ENCODE results near the gene CDK4. TPM values are rescaled to one million over a fixed set of nuclear protein-coding genes. Genes with fewer than 3 reads are reported as not detected.
A peak's percentile ranks its signal among the peaks of the same experiment; 100 is the strongest.

The CDK4 gene
- total and polyA plus RNA-seq, 2 of the 13 experiments (the other 11 are each of a cell fraction or from before 2014, with no cell fraction given), result 191 to 209 TPM

GRCh38 chr12:57751788-57752667 is at the start of gene CDK4 (continued):
- peak; percentile 77; the same call in 1 of the 2 replicates for TF ChIP-seq RERE (CRISPR knock-in tag; IDR thresholded peaks at IDR 0.05; ENCODE audit: low read depth)
- TF ChIP-seq ZNF121 (CRISPR knock-in tag; IDR thresholded peaks at IDR 0.05), result no peak
- peak; percentile 97 for TF ChIP-seq MXD4 (CRISPR knock-in tag; IDR thresholded peaks at IDR 0.05)
- no peak for TF ChIP-seq TCF7 (IDR thresholded peaks at IDR 0.05; ENCODE audit: low read depth)
- peak; percentile 97 for TF ChIP-seq DMAP1 (CRISPR knock-in tag; IDR thresholded peaks at IDR 0.05)
- peak; percentile 92 for TF ChIP-seq THAP11 (CRISPR knock-in tag; IDR thresholded peaks at IDR 0.05)
- TF ChIP-seq PRPF4 (IDR thresholded peaks at IDR 0.05; ENCODE audit: low read depth, low read length, poor library complexity, severe bottlenecking), result no peak
- TF ChIP-seq MXI1 (IDR thresholded peaks at IDR 0.05; ENCODE audit: borderline replicate concordance, low read depth, low read length), result peak; percentile 97; the same call in 2 of the 3 replicates
- peak; percentile 98 for TF ChIP-seq ZNF709 (CRISPR knock-in tag; IDR thresholded peaks at IDR 0.05)
- no peak for TF ChIP-seq ZNF468 (CRISPR knock-in tag; IDR thresholded peaks at IDR 0.05)
- no peak for TF ChIP-seq JARID2 (CRISPR knock-in tag; IDR thresholded peaks at IDR 0.05; ENCODE audit: insufficient replicate concordance)
- peak; percentile 83 for TF ChIP-seq MIXL1 (CRISPR knock-in tag; IDR thresholded peaks at IDR 0.05)
- TF ChIP-seq THRA (CRISPR knock-in tag; IDR thresholded peaks at IDR 0.05; ENCODE audit: borderline replicate concordance), result peak; percentile 76
- no peak for TF ChIP-seq ZNF484 (CRISPR knock-in tag; IDR thresholded peaks at IDR 0.05; ENCODE audit: borderline replicate concordance, low read depth)
- TF ChIP-seq ZNF619 (CRISPR knock-in tag; IDR thresholded peaks at IDR 0.05), result peak; percentile 48; the same call in 1 of the 2 replicates
- no peak for TF ChIP-seq SOX6 (IDR thresholded peaks at IDR 0.05)
- peak; percentile 84 for TF ChIP-seq SOX6 (CRISPR knock-in tag; IDR thresholded peaks at IDR 0.05)
- peak; percentile 69; the same call in 1 of the 2 replicates for TF ChIP-seq NCOR1 (IDR thresholded peaks at IDR 0.05; ENCODE audit: borderline replicate concordance, low read length)
- TF ChIP-seq ZNF691 (CRISPR knock-in tag; IDR thresholded peaks at IDR 0.05; ENCODE audit: borderline replicate concordance, low read depth), result no peak; the same call in 1 of the 2 replicates
- TF ChIP-seq HNRNPK (IDR thresholded peaks at IDR 0.05; ENCODE audit: low read depth, low read length, poor library complexity, severe bottlenecking), result peak; percentile 86
- 0 out of 2 replicates have a peak, but pooled peaks have one; percentile 57 for TF ChIP-seq MIER2 (CRISPR knock-in tag; IDR thresholded peaks at IDR 0.05)
- no peak for TF ChIP-seq ZNF234 (CRISPR knock-in tag; conservative IDR thresholded peaks at IDR 0.05)
- TF ChIP-seq NR2F1 (CRISPR knock-in tag; IDR thresholded peaks at IDR 0.05), result no peak; a peak in 1 of 4 replicates
